Measurements from ENCODE around the gene PNPLA5. TPM values are rescaled to one million over a fixed set of nuclear protein-coding genes. Genes with fewer than 3 reads are reported as not detected.

The PNPLA5 gene
- total and polyA plus RNA-seq, 2 of the 13 experiments (the other 11 are each of a cell fraction or from before 2014, with no cell fraction given) = not detected

GRCh38 chr22:43848366-43849171 is 43.2 kb downstream of the PNPLA5 start:
- DNase-seq (ENCODE audit: low spot score) = no peak
- no peaks in the 10 kb centered on the region for H4K20me1 ChIP-seq (ENCODE audit: insufficient read depth, low read length)
- peak; percentile 18 for FAIRE-seq
- in situ Hi-C loops (cut with HindIII; ENCODE audit: extremely low pct_ligation_motif_present, low pct_unique_long_range_greater_than_20kb) = no loop called here
- CTCF ChIA-PET (ENCODE audit: low intra/inter-chr PET ratio, low total read pairs) = interaction anchor here (1.5 kb wide), 1 partner anchor 461 kb away, joined by 3 read pairs; no protein-coding TSS in a partner anchor
- no peak for TF ChIP-seq TRAFD1 (CRISPR knock-in tag; IDR thresholded peaks at IDR 0.05; ENCODE audit: borderline replicate concordance)
- no peak for TF ChIP-seq GTF2F1 (IDR thresholded peaks at IDR 0.05; ENCODE audit: low read length)
- TF ChIP-seq ZNF746 (CRISPR knock-in tag; IDR thresholded peaks at IDR 0.05) = no peak
- TF ChIP-seq ZNF253 (CRISPR knock-in tag; IDR thresholded peaks at IDR 0.05; ENCODE audit: borderline replicate concordance) = no peak
- TF ChIP-seq ZGPAT (CRISPR knock-in tag; IDR thresholded peaks at IDR 0.05) = no peak
- TF ChIP-seq GABPB1 (CRISPR knock-in tag; IDR thresholded peaks at IDR 0.05) = no peak
- TF ChIP-seq STAG1 (CRISPR knock-in tag; IDR thresholded peaks at IDR 0.05) = peak; percentile 33
- TF ChIP-seq ZNF747 (CRISPR knock-in tag; IDR thresholded peaks at IDR 0.05; ENCODE audit: borderline replicate concordance) = no peak
- TF ChIP-seq CTCF (CRISPR knock-in tag; IDR thresholded peaks at IDR 0.05) = peak; percentile 69
- no peak for TF ChIP-seq MLLT10 (CRISPR knock-in tag; IDR thresholded peaks at IDR 0.05)
- TF ChIP-seq U2AF1 (optimal IDR thresholded peaks at IDR 0.05; ENCODE audit: low read depth, low read length) = no peak
- TF ChIP-seq SMC3 (IDR thresholded peaks at IDR 0.05; ENCODE audit: low read length) = peak; percentile 41; the same call in 1 of the 2 replicates
- no peak for TF ChIP-seq MXI1 (IDR thresholded peaks at IDR 0.05; ENCODE audit: borderline replicate concordance, low read depth, low read length)
- no peak for TF ChIP-seq ZNF614 (CRISPR knock-in tag; IDR thresholded peaks at IDR 0.05; ENCODE audit: borderline replicate concordance)
- TF ChIP-seq FIP1L1 (IDR thresholded peaks at IDR 0.05; ENCODE audit: borderline replicate concordance, insufficient read depth, low read depth, low read length) = no peak
- no peak for TF ChIP-seq NONO (IDR thresholded peaks at IDR 0.05)
- TF ChIP-seq NONO (CRISPR knock-in tag; conservative IDR thresholded peaks at IDR 0.05) = no peak
- no peak for TF ChIP-seq ZNF34 (CRISPR knock-in tag; IDR thresholded peaks at IDR 0.05; ENCODE audit: borderline replicate concordance)
- no peak for TF ChIP-seq FOSL1 (CRISPR knock-in tag; IDR thresholded peaks at IDR 0.05; ENCODE audit: borderline replicate concordance)
- WGBS (ENCODE audit: low lambda C conversion rate) = 17% methylated on average over 9 of the region's 16 CpGs
- intact Hi-C loops (cut with micrococcal nuclease; ENCODE audit: unreplicated experiment) = no loop called here
- BruUV-seq (replicated peaks) = no TSS peak
- no peak overlapping the region for H3K4me2 ChIP-seq (ENCODE audit: low read depth, low read length)
- no peak overlapping the region for H2AFZ ChIP-seq (ENCODE audit: low read length)
- ATAC-seq = peak; percentile 81
- H3K27me3 ChIP-seq (ENCODE audit: control insufficient read depth in 1 of 2, insufficient read depth in 2 of 2, low read length in 2 of 2) = peaks cover 11 to 69% of the 10 kb centered on the region in 2 experiments; a peak in 3 of 5 replicates
- no peak overlapping the region for H3K4me3 ChIP-seq (replicated peaks in 1 of 3; ENCODE audit: insufficient read depth in 1 of 3, low read depth in 2 of 3, low read length in 3 of 3)
- no peak overlapping the region for H3K27ac ChIP-seq (ENCODE audit: extremely low read length, insufficient read depth, low read length)
- H3K9ac ChIP-seq (ENCODE audit: insufficient read depth, low read depth, low read length) = no peak overlapping the region
- H3K9me3 ChIP-seq (ENCODE audit: low read length) = no peaks in the 10 kb centered on the region
- H3K79me2 ChIP-seq (ENCODE audit: insufficient read depth, low read length) = no peaks in the 10 kb centered on the region
- POLR2A ChIA-PET = no interaction called here
- H3K36me3 ChIP-seq (replicated peaks in 1 of 2; ENCODE audit: control insufficient read depth in 1 of 2, insufficient read depth in 2 of 2, low read length in 2 of 2) = no peaks in the 10 kb centered on the region
- no peaks in the 10 kb centered on the region for H3K4me1 ChIP-seq (ENCODE audit: insufficient read depth, low read length)

All from HepG2 (cell line).